ENCODE results near the gene PPM1B. TPM values are rescaled to one million over a fixed set of nuclear protein-coding genes. Genes with fewer than 3 reads are reported as not detected.

PPM1B gene
- total and polyA plus RNA-seq, 10 of the 15 experiments (the other 5 are each of a cell fraction or from before 2014, with no cell fraction given): 12.5 to 53.4 (median 33.7) TPM

DNA sequence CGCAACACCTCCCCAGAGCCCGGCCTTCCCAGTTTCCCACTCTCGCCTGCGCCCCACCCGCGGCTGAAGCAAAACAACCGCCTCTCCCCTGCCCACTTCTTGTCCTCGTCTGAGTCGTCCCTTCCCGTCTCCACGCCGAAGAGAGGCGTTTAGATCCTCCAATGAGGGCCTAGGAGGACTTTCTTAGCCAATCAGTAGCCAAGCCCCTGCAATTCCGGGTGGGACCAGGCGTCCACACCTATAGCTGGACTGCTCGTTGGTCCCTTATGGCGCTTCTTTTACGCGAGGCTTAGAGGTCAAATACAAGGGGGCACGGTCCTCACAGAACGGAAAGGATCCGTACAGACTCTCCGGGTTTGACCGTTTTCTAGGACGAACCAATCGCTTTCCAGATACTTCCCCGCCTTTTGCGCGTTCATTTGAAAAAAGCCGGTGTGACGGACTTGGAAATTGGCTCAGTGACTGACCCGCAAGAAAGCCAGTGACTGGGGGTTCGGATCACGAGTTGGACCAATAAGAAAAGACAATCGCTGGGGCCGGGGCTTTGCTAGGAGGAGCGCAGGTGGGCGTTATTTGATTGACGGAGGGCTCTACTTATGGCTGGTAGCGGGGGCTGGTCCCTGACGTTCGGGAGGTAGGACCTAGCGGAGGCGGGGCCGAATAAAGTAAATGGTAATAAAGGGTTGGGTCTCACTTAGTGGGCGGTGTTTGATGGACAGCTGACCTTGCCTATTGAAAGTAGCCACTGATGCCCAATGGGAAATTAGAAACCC, 581 bp upstream of the PPM1B start (continued):
- TF ChIP-seq FOXK2 (IDR thresholded peaks at IDR 0.05) (peak; percentile 51; the same call in 1 of the 2 replicates), WRNIP1 (IDR thresholded peaks at IDR 0.05; ENCODE audit: borderline replicate concordance, low read depth, low read length) (no peak), PAX8 (IDR thresholded peaks at IDR 0.05) (peak; percentile 63; the same call in 1 of the 2 replicates), CHD4 (IDR thresholded peaks at IDR 0.05) (no peak), NFYA (IDR thresholded peaks at IDR 0.05; ENCODE audit: borderline replicate concordance, low read depth, low read length) (no peak; the same call in 1 of the 2 replicates), BCL11A (IDR thresholded peaks at IDR 0.05; ENCODE audit: low read depth, low read length) (0 out of 2 replicates have a peak, but pooled peaks have one; percentile 3), E2F8 (IDR thresholded peaks at IDR 0.05; ENCODE audit: low read depth, partially characterized antibody) (peak; percentile 77), JUND (IDR thresholded peaks at IDR 0.05; ENCODE audit: low read depth, low read length) (no peak), ATF2 (IDR thresholded peaks at IDR 0.05; ENCODE audit: low read length) (no peak), IRF4 (IDR thresholded peaks at IDR 0.05; ENCODE audit: low read depth, low read length) (no peak), ZNF24 (IDR thresholded peaks at IDR 0.05) (no peak), POLR2A (IDR thresholded peaks at IDR 0.05; ENCODE audit: low read depth, low read length) (peak; percentile 80), SPI1 (IDR thresholded peaks at IDR 0.05; ENCODE audit: borderline replicate concordance, insufficient read depth, low read depth, low read length) (no peak), SMAD1 (IDR thresholded peaks at IDR 0.05; ENCODE audit: low read depth, partially characterized antibody) (no peak), RB1 (IDR thresholded peaks at IDR 0.05; ENCODE audit: borderline replicate concordance) (no peak; the same call in 1 of the 2 replicates), GATAD2B (conservative IDR thresholded peaks at IDR 0.05; ENCODE audit: low read depth) (no peak), KDM1A (IDR thresholded peaks at IDR 0.05; ENCODE audit: borderline replicate concordance) (no peak), NR2F1 (conservative IDR thresholded peaks at IDR 0.05) (peak; percentile 95), MYB (IDR thresholded peaks at IDR 0.05; ENCODE audit: borderline replicate concordance, low read depth, low read length) (no peak), RUNX3 (IDR thresholded peaks at IDR 0.05; ENCODE audit: low read length) (peak; percentile 49)
- TF ChIP-seq, protein P1, sequence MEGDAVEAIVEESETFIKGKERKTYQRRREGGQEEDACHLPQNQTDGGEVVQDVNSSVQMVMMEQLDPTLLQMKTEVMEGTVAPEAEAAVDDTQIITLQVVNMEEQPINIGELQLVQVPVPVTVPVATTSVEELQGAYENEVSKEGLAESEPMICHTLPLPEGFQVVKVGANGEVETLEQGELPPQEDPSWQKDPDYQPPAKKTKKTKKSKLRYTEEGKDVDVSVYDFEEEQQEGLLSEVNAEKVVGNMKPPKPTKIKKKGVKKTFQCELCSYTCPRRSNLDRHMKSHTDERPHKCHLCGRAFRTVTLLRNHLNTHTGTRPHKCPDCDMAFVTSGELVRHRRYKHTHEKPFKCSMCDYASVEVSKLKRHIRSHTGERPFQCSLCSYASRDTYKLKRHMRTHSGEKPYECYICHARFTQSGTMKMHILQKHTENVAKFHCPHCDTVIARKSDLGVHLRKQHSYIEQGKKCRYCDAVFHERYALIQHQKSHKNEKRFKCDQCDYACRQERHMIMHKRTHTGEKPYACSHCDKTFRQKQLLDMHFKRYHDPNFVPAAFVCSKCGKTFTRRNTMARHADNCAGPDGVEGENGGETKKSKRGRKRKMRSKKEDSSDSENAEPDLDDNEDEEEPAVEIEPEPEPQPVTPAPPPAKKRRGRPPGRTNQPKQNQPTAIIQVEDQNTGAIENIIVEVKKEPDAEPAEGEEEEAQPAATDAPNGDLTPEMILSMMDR (IDR thresholded peaks at IDR 0.05 in 2 of 3, conservative IDR thresholded peaks at IDR 0.05 in 1 of 3; ENCODE audit: control insufficient read depth in 2 of 3, extremely low read depth in 1 of 3, insufficient read depth in 1 of 3, low read depth in 3 of 3, low read length in 3 of 3): no peak
- TF ChIP-seq, protein P2, sequence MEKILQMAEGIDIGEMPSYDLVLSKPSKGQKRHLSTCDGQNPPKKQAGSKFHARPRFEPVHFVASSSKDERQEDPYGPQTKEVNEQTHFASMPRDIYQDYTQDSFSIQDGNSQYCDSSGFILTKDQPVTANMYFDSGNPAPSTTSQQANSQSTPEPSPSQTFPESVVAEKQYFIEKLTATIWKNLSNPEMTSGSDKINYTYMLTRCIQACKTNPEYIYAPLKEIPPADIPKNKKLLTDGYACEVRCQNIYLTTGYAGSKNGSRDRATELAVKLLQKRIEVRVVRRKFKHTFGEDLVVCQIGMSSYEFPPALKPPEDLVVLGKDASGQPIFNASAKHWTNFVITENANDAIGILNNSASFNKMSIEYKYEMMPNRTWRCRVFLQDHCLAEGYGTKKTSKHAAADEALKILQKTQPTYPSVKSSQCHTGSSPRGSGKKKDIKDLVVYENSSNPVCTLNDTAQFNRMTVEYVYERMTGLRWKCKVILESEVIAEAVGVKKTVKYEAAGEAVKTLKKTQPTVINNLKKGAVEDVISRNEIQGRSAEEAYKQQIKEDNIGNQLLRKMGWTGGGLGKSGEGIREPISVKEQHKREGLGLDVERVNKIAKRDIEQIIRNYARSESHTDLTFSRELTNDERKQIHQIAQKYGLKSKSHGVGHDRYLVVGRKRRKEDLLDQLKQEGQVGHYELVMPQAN (conservative IDR thresholded peaks at IDR 0.05): peak; percentile 54

All from GM12878 (cell line).